GM10847 (cell line): ENCODE measurements around the gene MDK.

Source experiments
- POLR2A ChIP-seq: IDR thresholded peaks from 2 replicates; pipeline ENCODE4 v1.6.1; 2011; ENCODE audit not compliant: insufficient read length; ENCODE audit errors: extremely low read depth

Gene MDK

GRCh38 chr11:46373787-46374740 lies 7.4 kb upstream of the MDK start:
- TF ChIP-seq POLR2A: no peak

- TF ChIP-seq POLR2A: no peak
Measured at GRCh38 chr11:46374815-46375214, 6.7 kb upstream of the MDK start.

- no peak for TF ChIP-seq POLR2A
Measured at GRCh38 chr11:46375392-46376101, 5.9 kb upstream of the MDK start.

- no peak for TF ChIP-seq POLR2A
Measured at GRCh38 chr11:46376258-46377050, 5.0 kb upstream of the MDK start.

GRCh38 chr11:46377290-46377689 lies 4.2 kb upstream of the MDK start:
- no peak for TF ChIP-seq POLR2A

GRCh38 chr11:46377831-46378230 lies 3.6 kb upstream of the MDK start:
- no peak for TF ChIP-seq POLR2A

GRCh38 chr11:46378296-46378695 lies 3.2 kb upstream of the MDK start:
- TF ChIP-seq POLR2A: no peak

GRCh38 chr11:46378811-46379481 lies 2.5 kb upstream of the MDK start:
- TF ChIP-seq POLR2A: no peak

GRCh38 chr11:46380340-46381047 lies 975 bp upstream of the MDK start:
- no peak for TF ChIP-seq POLR2A

- no peak for TF ChIP-seq POLR2A
Measured at GRCh38 chr11:46381819-46382645, 563 bp downstream of the MDK start.

- no peak for TF ChIP-seq POLR2A
Measured at GRCh38 chr11:46382646-46383403, 1.4 kb downstream of the MDK start.

- TF ChIP-seq POLR2A: no peak
Measured at GRCh38 chr11:46383404-46383758, 1.9 kb downstream of the MDK start.
